Eye (tissue), 1 donor: ENCODE measurements around the gene KRTAP12-2.

Experiments
- DNase-seq: peaks from one replicate; pipeline ENCODE4 v3.0.0-alpha.2; 2015

KRTAP12-2 gene

GRCh38 chr21:44666401-44667320, at the start of gene KRTAP12-2:
KRTAP12-2 (minus strand) TSS chr21:44666927; CDS start chr21:44666886, 41 bp downstream.
- DNase-seq, result no peak

- DNase-seq, result no peak
Measured at GRCh38 chr21:44714905-44715304, 48.2 kb upstream of the KRTAP12-2 start.

- DNase-seq, result no peak
Measured at GRCh38 chr21:44713846-44714245, 47.1 kb upstream of the KRTAP12-2 start.

GRCh38 chr21:44713130-44713529, 46.4 kb upstream of the KRTAP12-2 start:
- DNase-seq, result no peak

- DNase-seq, result no peak
Measured at GRCh38 chr21:44712203-44713028, 45.7 kb upstream of the KRTAP12-2 start.

- peak; percentile 63 for DNase-seq
Measured at GRCh38 chr21:44711327-44712202, 44.8 kb upstream of the KRTAP12-2 start, which contains the start of gene TSPEAR. TSPEAR (minus strand) TSS chr21:44711572; CDS start chr21:44711514, 58 bp downstream.

GRCh38 chr21:44710756-44711326, 44.1 kb upstream of the KRTAP12-2 start:
- peak; percentile 52 for DNase-seq

GRCh38 chr21:44710294-44710665, 43.6 kb upstream of the KRTAP12-2 start:
- peak; percentile 49 for DNase-seq

- peak; percentile 63 for DNase-seq
Measured at GRCh38 chr21:44709426-44710293, 42.9 kb upstream of the KRTAP12-2 start.

- no peak for DNase-seq
Measured at GRCh38 chr21:44708866-44709425, 42.2 kb upstream of the KRTAP12-2 start.

- DNase-seq, result peak; percentile 39
Measured at GRCh38 chr21:44708213-44708865, 41.6 kb upstream of the KRTAP12-2 start.

GRCh38 chr21:44706706-44707581, 40.2 kb upstream of the KRTAP12-2 start:
- no peak for DNase-seq

GRCh38 chr21:44706026-44706705, 39.4 kb upstream of the KRTAP12-2 start:
- DNase-seq, result no peak

GRCh38 chr21:44704636-44705001, 37.9 kb upstream of the KRTAP12-2 start:
- no peak for DNase-seq

- no peak for DNase-seq
Measured at GRCh38 chr21:44703731-44704635, 37.3 kb upstream of the KRTAP12-2 start.

- DNase-seq, result no peak
Measured at GRCh38 chr21:44702973-44703730, 36.4 kb upstream of the KRTAP12-2 start.
